Parathyroid adenoma (tissue), 2 donors: ENCODE data around the gene ADCY3.

Experiments
- H2AFZ ChIP-seq: fragments of 300-600 bp; sonication (generic); one replicate; pipeline ENCODE4 v1.7.0; 2017; ENCODE audit warnings: antibody characterized with exemption, mild to moderate bottlenecking
- H3K27ac ChIP-seq: fragments of 300-600 bp; sonication (generic); one replicate; pipeline ENCODE4 v1.7.0; 2017
- H3K27me3 ChIP-seq: fragments of 300-600 bp; sonication (generic); one replicate; pipeline ENCODE4 v1.7.0; 2017; ENCODE audit warnings: low read length; ENCODE audit not compliant: control insufficient read depth, insufficient read depth
- H3K36me3 ChIP-seq: fragments of 300-600 bp; sonication (generic); one replicate; pipeline ENCODE4 v1.7.0; 2017; ENCODE audit warnings: low read length; ENCODE audit not compliant: control insufficient read depth, insufficient read depth
- H3K4me1 ChIP-seq: fragments of 300-600 bp; sonication (generic); one replicate; pipeline ENCODE4 v1.7.0; 2017; ENCODE audit warnings: control low read depth
- H3K4me2 ChIP-seq: fragments of 300-600 bp; sonication (generic); one replicate; pipeline ENCODE4 v1.7.0; 2017; ENCODE audit warnings: low read length
- H3K4me3 ChIP-seq: fragments of 300-600 bp; sonication (generic); one replicate; pipeline ENCODE4 v1.7.0; 2017; ENCODE audit warnings: low read depth, low read length
- H3K79me2 ChIP-seq: fragments of 300-600 bp; sonication (generic); one replicate; pipeline ENCODE4 v1.7.0; 2017; ENCODE audit warnings: control low read depth
- H3K9ac ChIP-seq: fragments of 300-600 bp; sonication (generic); one replicate; pipeline ENCODE4 v1.7.0; 2017; ENCODE audit warnings: mild to moderate bottlenecking
- H3K9me3 ChIP-seq: fragments of 300-600 bp; sonication (generic); one replicate; pipeline ENCODE4 v1.7.0; 2017; ENCODE audit warnings: low read length; ENCODE audit not compliant: control insufficient read depth
- CTCF ChIP-seq: fragments of 300-600 bp; sonication (generic); IDR thresholded peaks from one replicate; pipeline ENCODE4 v1.7.0; 2017; ENCODE audit warnings: antibody characterized with exemption, mild to moderate bottlenecking
- donor health status: primary hyperparathyroidism.

The ADCY3 gene

GRCh38 chr2:24861500-24861899 is 58.5 kb downstream of the ADCY3 start:
- H3K27me3 ChIP-seq = no peaks in the 10 kb centered on the region
- peak overlapping the region; percentile 45 for H3K27ac ChIP-seq
- no peak overlapping the region for H3K4me3 ChIP-seq
- H3K9me3 ChIP-seq = no peaks in the 10 kb centered on the region
- no peaks in the 10 kb centered on the region for H3K79me2 ChIP-seq
- H3K9ac ChIP-seq = no peak overlapping the region
- no peak overlapping the region for H2AFZ ChIP-seq
- TF ChIP-seq CTCF = no peak
- no peaks in the 10 kb centered on the region for H3K4me1 ChIP-seq
- no peaks in the 10 kb centered on the region for H3K36me3 ChIP-seq
- H3K4me2 ChIP-seq = no peak overlapping the region

- no peak overlapping the region for H3K4me2 ChIP-seq
- no peaks in the 10 kb centered on the region for H3K4me1 ChIP-seq
These were observed 59.4 kb downstream of the ADCY3 start for GRCh38 chr2:24860631-24861030.

GRCh38 chr2:24859968-24860600 is 60.0 kb downstream of the ADCY3 start:
- no peak overlapping the region for H3K9ac ChIP-seq
- no peaks in the 10 kb centered on the region for H3K9me3 ChIP-seq
- no peaks in the 10 kb centered on the region for H3K79me2 ChIP-seq
- no peak overlapping the region for H3K4me3 ChIP-seq
- no peaks in the 10 kb centered on the region for H3K36me3 ChIP-seq
- no peak for TF ChIP-seq CTCF
- H3K27me3 ChIP-seq = no peaks in the 10 kb centered on the region
- H3K4me2 ChIP-seq = no peak overlapping the region
- no peaks in the 10 kb centered on the region for H3K4me1 ChIP-seq
- H2AFZ ChIP-seq = no peak overlapping the region
- H3K27ac ChIP-seq = no peak overlapping the region

More at GRCh38 chr2:24860631-24861030, 59.4 kb downstream of the ADCY3 start:
- H3K36me3 ChIP-seq = no peaks in the 10 kb centered on the region
- H3K9ac ChIP-seq = no peak overlapping the region
- no peaks in the 10 kb centered on the region for H3K27me3 ChIP-seq
- no peak overlapping the region for H2AFZ ChIP-seq
- no peaks in the 10 kb centered on the region for H3K9me3 ChIP-seq
- TF ChIP-seq CTCF = no peak
- H3K4me3 ChIP-seq = no peak overlapping the region
- H3K27ac ChIP-seq = peak overlapping the region; percentile 29
- H3K79me2 ChIP-seq = no peaks in the 10 kb centered on the region

- H3K27me3 ChIP-seq = no peaks in the 10 kb centered on the region
- H3K4me1 ChIP-seq = no peaks in the 10 kb centered on the region
- no peak overlapping the region for H3K9ac ChIP-seq
- H3K27ac ChIP-seq = no peak overlapping the region
- no peaks in the 10 kb centered on the region for H3K36me3 ChIP-seq
- H3K9me3 ChIP-seq = no peaks in the 10 kb centered on the region
- H3K79me2 ChIP-seq = no peaks in the 10 kb centered on the region
- no peak overlapping the region for H2AFZ ChIP-seq
- H3K4me2 ChIP-seq = no peak overlapping the region
- no peak for TF ChIP-seq CTCF
- no peak overlapping the region for H3K4me3 ChIP-seq
These were observed 61.0 kb downstream of the ADCY3 start for GRCh38 chr2:24858996-24859395.

GRCh38 chr2:24857746-24858145 is 62.3 kb downstream of the ADCY3 start:
- Histone ChIP-seq H3K9ac (no peak overlapping the region), H2AFZ (no peak overlapping the region), H3K4me1 (no peaks in the 10 kb centered on the region), H3K4me2 (no peak overlapping the region), H3K9me3 (no peaks in the 10 kb centered on the region), H3K36me3 (no peaks in the 10 kb centered on the region), H3K4me3 (no peak overlapping the region), H3K27ac (no peak overlapping the region), H3K79me2 (no peaks in the 10 kb centered on the region), H3K27me3 (no peaks in the 10 kb centered on the region)
- no peak for TF ChIP-seq CTCF
